ENCODE results near the gene TLL1.

Gene TLL1

GRCh38 chr4:166121897-166122296 is 248.9 kb downstream of the TLL1 start:
- no peak for TF ChIP-seq CTCF (IDR thresholded peaks at IDR 0.05; ENCODE audit: extremely low read depth, insufficient read depth, missing control alignments)
- in situ Hi-C loops (cut with MboI; ENCODE audit: low pct_unique_long_range_greater_than_20kb, low sequenced_read_pairs, unreplicated experiment): no loop called here

GRCh38 chr4:166123546-166123945 is 250.5 kb downstream of the TLL1 start:
- TF ChIP-seq CTCF (IDR thresholded peaks at IDR 0.05; ENCODE audit: extremely low read depth, insufficient read depth, missing control alignments): no peak
- in situ Hi-C loops (cut with MboI; ENCODE audit: low pct_unique_long_range_greater_than_20kb, low sequenced_read_pairs, unreplicated experiment): no loop called here
- no peak for DNase-seq (ENCODE audit: low spot score)

More at GRCh38 chr4:166121897-166122296, 248.9 kb downstream of the TLL1 start:
- no peak for DNase-seq (ENCODE audit: low spot score)

- TF ChIP-seq CTCF (IDR thresholded peaks at IDR 0.05; ENCODE audit: extremely low read depth, insufficient read depth, missing control alignments): no peak
- in situ Hi-C loops (cut with MboI; ENCODE audit: low pct_unique_long_range_greater_than_20kb, low sequenced_read_pairs, unreplicated experiment): no loop called here
- no peak for DNase-seq (ENCODE audit: low spot score)
Observed at GRCh38 chr4:166128403-166128802, 255.4 kb downstream of the TLL1 start.

- in situ Hi-C loops (cut with MboI; ENCODE audit: low pct_unique_long_range_greater_than_20kb, low sequenced_read_pairs, unreplicated experiment): no loop called here
- TF ChIP-seq CTCF (IDR thresholded peaks at IDR 0.05; ENCODE audit: extremely low read depth, insufficient read depth, missing control alignments): no peak
- no peak for DNase-seq (ENCODE audit: low spot score)
Observed at GRCh38 chr4:166134285-166134684, 261.2 kb downstream of the TLL1 start.

GRCh38 chr4:166140951-166141350 is 267.9 kb downstream of the TLL1 start:
- TF ChIP-seq CTCF (IDR thresholded peaks at IDR 0.05; ENCODE audit: extremely low read depth, insufficient read depth, missing control alignments): no peak
- DNase-seq (ENCODE audit: low spot score): no peak
- in situ Hi-C loops (cut with MboI; ENCODE audit: low pct_unique_long_range_greater_than_20kb, low sequenced_read_pairs, unreplicated experiment): no loop called here

GRCh38 chr4:166143227-166143626 is 270.2 kb downstream of the TLL1 start:
- no peak for TF ChIP-seq CTCF (IDR thresholded peaks at IDR 0.05; ENCODE audit: extremely low read depth, insufficient read depth, missing control alignments)
- in situ Hi-C loops (cut with MboI; ENCODE audit: low pct_unique_long_range_greater_than_20kb, low sequenced_read_pairs, unreplicated experiment): no loop called here
- DNase-seq (ENCODE audit: low spot score): no peak

GRCh38 chr4:166144607-166145006 is 271.6 kb downstream of the TLL1 start:
- in situ Hi-C loops (cut with MboI; ENCODE audit: low pct_unique_long_range_greater_than_20kb, low sequenced_read_pairs, unreplicated experiment): no loop called here

More at GRCh38 chr4:166144607-166145006, 271.6 kb downstream of the TLL1 start:
- TF ChIP-seq CTCF (IDR thresholded peaks at IDR 0.05; ENCODE audit: extremely low read depth, insufficient read depth, missing control alignments): no peak
- no peak for DNase-seq (ENCODE audit: low spot score)
